ENCODE measurements around the gene AP2A2.

Gene AP2A2

GRCh38 chr11:986270-986951 lies 60.7 kb downstream of the AP2A2 start:
- peak overlapping the region; percentile 91 for H3K27ac ChIP-seq
- no peak for TF ChIP-seq CTCF (conservative IDR thresholded peaks at IDR 0.05)

- peak overlapping the region; percentile 91 for H3K27ac ChIP-seq
- TF ChIP-seq CTCF (conservative IDR thresholded peaks at IDR 0.05), result no peak
These were observed 61.3 kb downstream of the AP2A2 start for GRCh38 chr11:986952-987305.

- peak overlapping the region; percentile 91; the same call in 1 of the 2 replicates for H3K27ac ChIP-seq
- no peak for TF ChIP-seq CTCF (conservative IDR thresholded peaks at IDR 0.05)
These were observed 62.0 kb downstream of the AP2A2 start for GRCh38 chr11:987671-988070.

- H3K27ac ChIP-seq, result no peak overlapping the region
- no peak for TF ChIP-seq CTCF (conservative IDR thresholded peaks at IDR 0.05)
These were observed 64.4 kb downstream of the AP2A2 start for GRCh38 chr11:990101-990500.

GRCh38 chr11:991034-991433 lies 65.4 kb downstream of the AP2A2 start:
- TF ChIP-seq CTCF (conservative IDR thresholded peaks at IDR 0.05), result no peak
- H3K27ac ChIP-seq, result no peak overlapping the region

GRCh38 chr11:991711-992307 lies 66.1 kb downstream of the AP2A2 start:
- no peak for TF ChIP-seq CTCF (conservative IDR thresholded peaks at IDR 0.05)
- no peak overlapping the region for H3K27ac ChIP-seq

- TF ChIP-seq CTCF (conservative IDR thresholded peaks at IDR 0.05), result no peak
- no peak overlapping the region for H3K27ac ChIP-seq
These were observed 66.9 kb downstream of the AP2A2 start for GRCh38 chr11:992577-992976.

Data from VCaP (cell line).